HS-5 (cell line): Measurements from ENCODE around the gene YEATS2.

Experiments
- DNase-seq: peaks from one replicate; pipeline ENCODE4 v3.0.0-alpha.2; 2012; ENCODE audit warnings: low read depth

Gene YEATS2

DNA sequence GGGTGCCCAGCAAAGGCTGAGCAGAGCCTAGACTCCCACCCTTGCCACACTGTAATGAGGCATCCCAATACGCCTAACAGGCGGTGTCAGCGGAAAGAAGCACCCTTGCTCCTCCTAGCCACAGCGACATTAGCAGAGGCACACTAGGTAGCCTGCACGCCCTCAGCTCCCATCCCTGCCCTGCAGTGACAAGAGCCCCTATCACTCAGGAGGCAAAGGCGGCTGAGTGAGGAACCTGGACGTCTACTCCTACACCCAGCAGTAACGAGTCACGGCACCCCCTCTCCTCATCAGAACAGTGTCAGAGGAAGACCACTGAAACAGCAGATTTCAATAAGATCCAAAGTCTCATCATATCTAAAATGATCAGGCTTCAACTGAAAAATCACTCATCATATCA, 139.8 kb downstream of the YEATS2 start:
- DNase-seq: no peak

DNA sequence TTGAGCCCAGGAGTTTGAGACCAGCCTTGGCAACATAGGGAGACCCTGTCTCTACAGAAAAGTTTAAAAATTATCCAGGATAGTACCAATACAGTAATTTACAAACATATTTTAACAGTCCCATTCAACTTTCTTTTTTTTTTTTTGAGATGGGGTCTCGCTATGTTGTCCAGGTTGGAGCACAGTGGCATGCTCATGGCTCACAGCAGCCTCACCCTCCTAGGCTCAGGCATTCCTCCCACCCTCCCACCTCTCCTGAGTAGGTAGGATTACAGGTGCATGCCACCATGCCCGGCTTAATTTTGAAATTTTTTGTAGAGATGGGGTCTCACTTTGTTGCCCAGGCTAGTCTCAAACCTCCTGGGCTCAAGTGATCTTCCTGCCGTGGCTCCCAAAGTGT, 140.3 kb downstream of the YEATS2 start:
- DNase-seq: no peak

DNA sequence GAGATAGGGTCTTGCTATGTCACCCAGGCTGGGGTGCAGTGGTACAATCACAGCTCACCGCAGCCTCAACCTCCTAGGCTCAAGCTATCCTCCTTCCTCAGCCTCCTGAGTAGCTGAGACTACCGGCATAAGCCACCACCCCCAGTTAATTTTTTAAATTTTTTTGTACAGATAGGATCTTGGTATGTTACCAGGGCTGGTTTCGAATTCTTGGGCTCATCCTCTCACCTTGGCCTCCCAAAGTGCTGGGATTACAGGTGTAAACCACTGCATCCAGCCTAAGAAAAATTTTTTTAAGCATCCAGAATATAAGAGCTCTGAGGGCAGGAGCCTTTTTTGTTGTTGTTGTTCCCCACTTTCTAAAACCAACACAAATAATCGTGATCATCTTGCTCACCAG, 142.2 kb downstream of the YEATS2 start:
- DNase-seq: no peak

DNA sequence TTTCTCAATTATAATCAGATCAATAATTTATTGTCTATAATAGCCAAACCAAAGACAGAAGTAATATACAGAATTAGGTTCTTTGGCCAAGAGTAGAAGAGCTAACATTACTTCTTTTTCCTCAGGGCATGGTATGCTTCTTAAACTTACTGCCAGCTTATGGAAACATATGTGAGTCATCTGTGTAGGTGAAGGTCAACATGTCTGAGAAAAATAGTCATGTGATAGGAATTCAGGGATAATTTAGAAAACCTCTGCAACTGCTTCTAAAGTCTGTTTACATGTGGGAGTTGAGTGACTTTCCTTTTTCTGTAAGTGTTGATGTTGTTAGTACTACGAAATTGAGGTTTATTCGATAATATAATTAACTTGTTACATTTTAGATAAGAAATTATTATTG, 147.0 kb downstream of the YEATS2 start:
- peak; percentile 65 for DNase-seq

DNA sequence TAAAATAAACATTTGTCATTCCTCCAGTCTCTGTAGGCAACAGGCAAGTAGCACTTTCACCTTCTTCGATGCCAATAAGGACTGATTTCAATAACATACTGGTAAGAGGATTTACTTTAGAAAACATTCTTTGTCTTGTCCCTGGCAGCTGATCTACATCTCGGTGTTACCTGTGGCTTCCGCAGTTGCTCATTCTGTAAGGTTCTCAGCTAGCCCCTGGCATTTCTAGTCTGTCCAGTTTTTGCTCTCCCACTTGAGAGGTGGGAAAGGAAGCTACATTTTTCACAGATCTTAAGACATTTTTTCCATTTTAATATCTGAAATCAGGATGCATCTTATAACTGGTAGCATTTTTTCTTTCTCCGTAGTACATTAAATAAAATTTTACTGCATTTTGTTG, 147.5 kb downstream of the YEATS2 start:
- DNase-seq: no peak

DNA sequence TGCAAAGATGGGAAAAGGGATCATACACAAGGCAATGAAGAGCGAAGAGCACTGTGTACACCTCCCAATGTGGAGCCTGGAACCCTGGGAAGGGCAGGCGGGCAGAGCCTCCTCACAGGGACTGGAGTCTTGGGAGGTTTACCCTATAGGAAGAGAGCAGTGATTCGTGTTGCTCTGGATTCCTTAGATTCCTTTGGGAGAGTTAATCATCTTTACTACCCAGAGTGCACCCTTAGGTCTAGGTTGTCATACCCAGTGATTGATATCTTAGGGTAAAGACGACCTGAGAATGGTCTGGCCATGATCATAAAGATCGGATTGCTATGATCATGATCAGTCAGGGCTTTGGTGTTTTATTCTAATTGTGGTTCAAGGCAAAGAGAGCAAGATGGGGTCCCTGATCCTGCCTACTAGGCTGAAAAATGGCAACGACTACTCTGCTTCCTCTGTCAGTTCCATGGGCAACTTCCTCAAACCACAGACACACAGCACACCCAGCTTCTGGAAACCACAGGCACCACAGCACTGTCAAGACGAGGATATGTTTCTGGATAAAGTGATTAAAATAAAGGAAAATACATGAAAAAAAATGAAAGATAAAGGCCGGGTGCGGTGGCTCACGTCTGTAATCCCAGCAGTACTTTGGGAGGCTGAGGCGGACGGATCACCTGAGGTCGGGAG, 148.2 kb downstream of the YEATS2 start:
- DNase-seq: no peak

DNA sequence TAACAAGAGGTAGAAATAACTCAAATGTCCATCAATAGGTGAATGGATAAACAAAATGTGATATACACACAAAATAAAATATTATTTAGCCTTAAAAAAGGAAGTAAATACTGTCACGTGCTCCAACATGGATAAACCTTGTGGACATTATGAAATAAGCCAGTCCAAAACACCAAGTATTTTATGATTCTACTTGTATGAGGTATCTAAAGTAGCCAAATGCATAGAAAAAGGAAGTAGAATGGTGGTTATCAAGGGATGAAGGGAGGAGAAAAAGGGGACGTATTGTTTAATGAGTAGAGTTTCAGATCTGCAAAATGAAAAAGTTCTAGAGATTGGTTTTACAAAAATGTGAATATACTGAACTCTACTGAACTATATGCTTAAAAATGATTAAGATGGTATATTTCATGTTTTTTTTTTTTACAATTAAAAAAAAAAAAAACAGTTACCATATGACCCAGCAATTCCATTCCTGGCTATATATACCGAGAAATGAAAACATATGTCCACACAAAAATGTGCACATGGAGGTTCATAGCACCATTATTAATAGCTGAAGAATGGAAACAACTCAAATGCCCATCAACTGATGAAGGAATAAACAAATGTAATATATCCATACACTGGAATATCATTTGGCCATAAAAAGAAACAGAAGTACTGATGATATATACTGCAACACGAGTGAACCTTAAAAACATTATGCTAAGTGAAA, 156.9 kb downstream of the YEATS2 start:
- DNase-seq: no peak

DNA sequence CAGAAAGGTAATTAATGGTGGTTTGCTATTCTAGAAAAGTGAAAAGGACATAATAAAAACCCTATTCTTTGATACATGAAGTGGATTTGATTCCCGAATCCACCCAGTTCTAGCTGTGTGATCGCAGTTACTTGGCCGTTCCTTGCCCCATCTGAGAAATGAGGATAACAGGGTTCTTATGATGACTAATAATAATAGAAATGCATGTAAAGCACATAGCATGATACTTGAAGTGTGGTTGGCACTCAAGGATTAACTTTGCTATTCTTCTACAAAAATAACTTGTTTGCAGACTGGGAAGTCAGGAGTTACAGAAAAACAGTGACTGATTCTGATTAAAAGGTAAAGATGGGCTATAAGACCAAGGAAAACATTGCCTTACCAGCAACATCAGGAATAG, 160.3 kb downstream of the YEATS2 start:
- DNase-seq: no peak
